Measurements from ENCODE around the gene PJVK. TPM values are rescaled to one million over a fixed set of nuclear protein-coding genes. Genes with fewer than 3 reads are reported as not detected.

PJVK gene
- total RNA-seq, 2 experiments from 2014 or later: 4.0 to 6.9 TPM

DNA sequence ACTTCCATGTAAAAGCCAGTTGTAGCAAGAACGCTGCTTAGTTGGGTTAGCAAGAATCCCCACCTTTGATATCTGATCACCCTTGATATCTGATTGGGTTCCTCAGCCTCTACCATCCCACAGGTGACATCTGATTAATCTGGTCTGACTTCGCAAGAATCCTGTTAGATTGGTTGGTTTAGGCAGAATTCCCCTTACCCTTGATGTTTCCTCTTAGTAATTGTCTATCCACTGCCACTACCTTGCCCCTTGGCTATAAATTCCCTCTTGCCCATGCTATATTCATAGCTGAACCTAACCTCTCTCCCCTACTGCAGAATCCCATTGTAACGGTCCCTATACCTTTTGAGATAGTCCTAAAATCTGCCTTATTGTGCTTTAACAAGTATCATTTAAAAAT lies 33.3 kb upstream of the PJVK start:
- no TSS peak for BruUV-seq (replicated peaks)
- no peaks in the 10 kb centered on the region for H3K9me3 ChIP-seq (ENCODE audit: low read length)
- H3K4me2 ChIP-seq (ENCODE audit: low read length): no peak overlapping the region
- H3K36me3 ChIP-seq (ENCODE audit: insufficient read depth, low read length): no peaks in the 10 kb centered on the region
- no peak for DNase-seq (ENCODE audit: low spot score)
- TF ChIP-seq EZH2phosphoT487 (IDR thresholded peaks at IDR 0.05; ENCODE audit: borderline replicate concordance, low read depth, low read length): no peak
- TF ChIP-seq, protein P1, sequence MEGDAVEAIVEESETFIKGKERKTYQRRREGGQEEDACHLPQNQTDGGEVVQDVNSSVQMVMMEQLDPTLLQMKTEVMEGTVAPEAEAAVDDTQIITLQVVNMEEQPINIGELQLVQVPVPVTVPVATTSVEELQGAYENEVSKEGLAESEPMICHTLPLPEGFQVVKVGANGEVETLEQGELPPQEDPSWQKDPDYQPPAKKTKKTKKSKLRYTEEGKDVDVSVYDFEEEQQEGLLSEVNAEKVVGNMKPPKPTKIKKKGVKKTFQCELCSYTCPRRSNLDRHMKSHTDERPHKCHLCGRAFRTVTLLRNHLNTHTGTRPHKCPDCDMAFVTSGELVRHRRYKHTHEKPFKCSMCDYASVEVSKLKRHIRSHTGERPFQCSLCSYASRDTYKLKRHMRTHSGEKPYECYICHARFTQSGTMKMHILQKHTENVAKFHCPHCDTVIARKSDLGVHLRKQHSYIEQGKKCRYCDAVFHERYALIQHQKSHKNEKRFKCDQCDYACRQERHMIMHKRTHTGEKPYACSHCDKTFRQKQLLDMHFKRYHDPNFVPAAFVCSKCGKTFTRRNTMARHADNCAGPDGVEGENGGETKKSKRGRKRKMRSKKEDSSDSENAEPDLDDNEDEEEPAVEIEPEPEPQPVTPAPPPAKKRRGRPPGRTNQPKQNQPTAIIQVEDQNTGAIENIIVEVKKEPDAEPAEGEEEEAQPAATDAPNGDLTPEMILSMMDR (conservative IDR thresholded peaks at IDR 0.05; ENCODE audit: low read length): no peak
- H3K9me2 ChIP-seq (ENCODE audit: insufficient read depth, low read length): no peaks in the 10 kb centered on the region
- H3K27ac ChIP-seq (ENCODE audit: low read depth, low read length, poor library complexity, severe bottlenecking): no peak overlapping the region
- ChIA-PET POLR2A (no interaction called here), CTCF (ENCODE audit: unreplicated experiment) (no interaction called here)
- no peaks in the 10 kb centered on the region for H4K20me1 ChIP-seq (ENCODE audit: insufficient read depth, low read length)
- H3K79me2 ChIP-seq (ENCODE audit: insufficient read depth, low read depth, low read length): no peaks in the 10 kb centered on the region
- H3K4me1 ChIP-seq (ENCODE audit: insufficient read depth, low read length, poor library complexity, severe bottlenecking): peaks cover 16% of the 10 kb centered on the region
- intact Hi-C loops (cut with micrococcal nuclease; ENCODE audit: unreplicated experiment): no loop called here
- H3K4me3 ChIP-seq (ENCODE audit: low read depth, low read length, poor library complexity, severe bottlenecking): no peak overlapping the region
- H2AFZ ChIP-seq (ENCODE audit: low read length): no peak overlapping the region

DNA sequence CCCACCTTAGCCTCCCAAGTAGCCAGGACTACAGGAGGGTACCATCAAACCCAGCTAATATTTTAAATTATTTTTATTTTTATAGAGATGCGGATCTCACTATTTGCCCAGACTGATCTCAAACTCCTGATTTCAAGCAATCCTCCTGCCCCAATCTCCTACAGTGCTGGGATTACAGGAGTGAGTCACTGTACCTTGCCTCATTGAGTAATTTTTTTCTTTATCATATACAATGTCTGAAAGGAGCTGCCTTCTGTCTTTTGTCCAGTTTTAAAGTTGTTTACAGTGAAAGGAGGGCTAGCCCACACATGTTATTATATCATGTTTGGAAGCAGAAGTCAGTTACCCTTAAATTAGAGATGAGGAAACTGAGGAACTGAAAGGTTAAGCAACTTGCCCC lies 32.8 kb upstream of the PJVK start:
- Histone ChIP-seq H3K79me2 (ENCODE audit: insufficient read depth, low read depth, low read length) (no peaks in the 10 kb centered on the region), H3K27ac (ENCODE audit: low read depth, low read length, poor library complexity, severe bottlenecking) (no peak overlapping the region), H3K4me1 (ENCODE audit: insufficient read depth, low read length, poor library complexity, severe bottlenecking) (peaks cover 16% of the 10 kb centered on the region), H3K36me3 (ENCODE audit: insufficient read depth, low read length) (no peaks in the 10 kb centered on the region), H4K20me1 (ENCODE audit: insufficient read depth, low read length) (no peaks in the 10 kb centered on the region), H3K9me2 (ENCODE audit: insufficient read depth, low read length) (no peaks in the 10 kb centered on the region), H2AFZ (ENCODE audit: low read length) (no peak overlapping the region), H3K4me2 (ENCODE audit: low read length) (no peak overlapping the region), H3K9me3 (ENCODE audit: low read length) (no peaks in the 10 kb centered on the region), H3K4me3 (ENCODE audit: low read depth, low read length, poor library complexity, severe bottlenecking) (no peak overlapping the region)
- ChIA-PET CTCF (ENCODE audit: unreplicated experiment) (no interaction called here), POLR2A (interaction anchor here (0.7 to 1.4 kb wide), 4 partner anchors 11 to 31 kb away, joined by 3 to 5 read pairs (median 4); no protein-coding TSS in a partner anchor)
- TF ChIP-seq, protein P1 (conservative IDR thresholded peaks at IDR 0.05; ENCODE audit: low read length): no peak
- no peak for TF ChIP-seq EZH2phosphoT487 (IDR thresholded peaks at IDR 0.05; ENCODE audit: borderline replicate concordance, low read depth, low read length)
- BruUV-seq (replicated peaks): no TSS peak
- intact Hi-C loops (cut with micrococcal nuclease; ENCODE audit: unreplicated experiment): no loop called here
- no peak for DNase-seq (ENCODE audit: low spot score)

DNA sequence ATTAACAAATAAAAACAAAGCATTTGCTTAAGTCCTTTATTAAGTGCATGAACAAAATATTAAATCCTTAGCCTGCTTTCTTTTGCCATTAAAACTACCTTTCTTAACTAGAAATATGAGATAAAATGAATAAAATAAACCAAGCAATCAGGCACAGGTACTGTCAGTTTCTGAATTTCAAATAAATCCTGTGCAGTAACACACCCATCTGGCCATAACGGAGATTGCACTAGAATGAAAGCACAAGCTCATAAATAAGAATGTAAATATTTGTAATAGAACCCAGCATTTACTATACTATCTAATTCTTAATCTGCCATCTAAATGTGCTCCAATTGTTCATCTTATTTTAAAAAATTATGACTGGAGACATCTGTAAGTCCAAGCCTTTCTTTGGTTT lies 32.1 kb upstream of the PJVK start:
- Histone ChIP-seq H4K20me1 (ENCODE audit: insufficient read depth, low read length) (no peaks in the 10 kb centered on the region), H3K9me3 (ENCODE audit: low read length) (no peaks in the 10 kb centered on the region), H3K27ac (ENCODE audit: low read depth, low read length, poor library complexity, severe bottlenecking) (no peak overlapping the region), H3K36me3 (ENCODE audit: insufficient read depth, low read length) (no peaks in the 10 kb centered on the region), H3K4me1 (ENCODE audit: insufficient read depth, low read length, poor library complexity, severe bottlenecking) (peaks cover 9% of the 10 kb centered on the region), H3K79me2 (ENCODE audit: insufficient read depth, low read depth, low read length) (no peaks in the 10 kb centered on the region), H3K4me2 (ENCODE audit: low read length) (no peak overlapping the region), H3K9me2 (ENCODE audit: insufficient read depth, low read length) (no peaks in the 10 kb centered on the region), H3K4me3 (ENCODE audit: low read depth, low read length, poor library complexity, severe bottlenecking) (no peak overlapping the region), H2AFZ (ENCODE audit: low read length) (no peak overlapping the region)
- CTCF ChIA-PET (ENCODE audit: unreplicated experiment): no interaction called here
- no TSS peak for BruUV-seq (replicated peaks)
- POLR2A ChIA-PET: interaction anchor here (0.7 to 1.4 kb wide), 5 partner anchors 9 to 30 kb away, joined by 3 to 5 read pairs (median 4); no protein-coding TSS in a partner anchor
- DNase-seq (ENCODE audit: low spot score): peak; percentile 21
- TF ChIP-seq EZH2phosphoT487 (IDR thresholded peaks at IDR 0.05; ENCODE audit: borderline replicate concordance, low read depth, low read length): no peak
- TF ChIP-seq, protein P1 (conservative IDR thresholded peaks at IDR 0.05; ENCODE audit: low read length): peak; percentile 58
- intact Hi-C loops (cut with micrococcal nuclease; ENCODE audit: unreplicated experiment): no loop called here

Measured in OCI-LY7 (cell line).